HG02981 (cell line): ENCODE data around the gene TACC3.

ENCODE experiments used
- ATAC-seq: cut with Tn5 transposase; IDR thresholded peaks from one replicate; pipeline ENCODE4 v1.9.1; 2021; ENCODE audit warnings: mild to moderate bottlenecking, moderate library complexity; ENCODE audit not compliant: unreplicated experiment

Gene TACC3

DNA sequence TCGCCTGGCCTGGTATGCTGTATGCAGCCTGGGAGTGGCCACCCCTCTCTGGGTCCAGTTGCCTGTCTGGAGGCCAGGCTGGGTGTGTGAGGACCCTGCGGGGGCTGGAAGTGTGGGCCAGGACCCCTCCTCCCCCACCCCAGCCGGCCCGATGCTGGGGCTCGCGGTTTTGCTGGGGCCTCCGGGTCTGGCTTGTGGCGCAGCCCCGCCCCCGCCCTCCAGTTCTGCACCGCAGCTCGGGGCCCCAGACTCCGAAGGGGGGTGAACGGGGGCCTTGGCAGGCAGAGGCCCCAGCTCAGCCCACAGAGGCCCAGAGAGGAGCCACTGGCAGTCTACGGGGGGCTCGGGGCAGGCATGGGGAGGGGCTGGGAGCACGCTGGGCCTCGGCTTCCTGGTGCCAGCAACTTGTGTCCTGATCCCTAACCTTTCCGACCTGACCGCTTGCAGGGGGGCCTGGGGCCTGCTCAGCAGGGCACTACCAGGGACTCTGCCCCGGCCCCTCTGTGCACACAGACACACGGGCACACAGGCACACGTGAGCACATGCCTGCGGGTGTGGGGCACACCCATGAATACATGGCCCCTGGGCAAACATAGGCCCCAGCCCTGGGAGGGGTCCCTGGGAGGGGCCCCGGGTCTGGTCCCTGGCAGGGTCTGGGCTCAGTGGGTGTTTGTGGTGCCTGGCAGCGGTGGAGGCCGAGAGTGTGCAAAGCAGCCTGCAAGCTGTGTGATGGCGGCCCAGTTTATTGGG is 50.4 kb downstream of the TACC3 start:
- no peak for ATAC-seq

DNA sequence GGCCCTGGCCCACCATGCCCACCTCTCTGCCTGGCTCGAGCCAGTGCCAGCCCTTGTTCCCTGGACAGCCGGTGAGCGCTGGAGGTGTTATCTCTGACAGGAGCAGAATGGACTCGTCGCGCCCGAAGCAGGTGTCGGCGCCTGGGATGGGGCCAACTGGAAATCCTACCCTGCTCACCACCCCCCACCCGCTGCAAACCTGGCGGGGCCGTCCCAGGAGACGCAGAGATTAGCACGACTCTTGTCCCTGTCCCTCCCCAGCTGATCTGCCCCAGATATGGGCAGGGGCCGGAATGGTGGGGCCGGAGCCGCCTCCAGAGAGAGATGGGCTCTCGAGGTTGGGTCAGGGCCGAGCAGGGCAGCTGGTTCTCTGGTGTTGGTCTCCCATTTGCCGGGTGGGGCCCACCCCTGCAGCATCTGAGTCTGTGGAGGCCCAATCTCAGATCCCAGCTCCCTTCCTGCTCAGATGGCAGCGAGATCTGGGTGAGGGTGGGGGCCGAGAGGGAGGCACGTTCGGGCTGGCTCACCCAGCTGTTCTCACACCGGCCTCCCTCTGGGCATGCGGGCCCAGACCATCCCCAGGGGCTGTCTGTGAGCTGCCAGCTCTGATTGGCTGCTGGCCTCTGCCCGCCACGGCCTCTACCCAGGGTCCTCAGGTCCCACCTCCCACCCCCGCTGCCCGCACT is 51.7 kb downstream of the TACC3 start:
- no peak for ATAC-seq

DNA sequence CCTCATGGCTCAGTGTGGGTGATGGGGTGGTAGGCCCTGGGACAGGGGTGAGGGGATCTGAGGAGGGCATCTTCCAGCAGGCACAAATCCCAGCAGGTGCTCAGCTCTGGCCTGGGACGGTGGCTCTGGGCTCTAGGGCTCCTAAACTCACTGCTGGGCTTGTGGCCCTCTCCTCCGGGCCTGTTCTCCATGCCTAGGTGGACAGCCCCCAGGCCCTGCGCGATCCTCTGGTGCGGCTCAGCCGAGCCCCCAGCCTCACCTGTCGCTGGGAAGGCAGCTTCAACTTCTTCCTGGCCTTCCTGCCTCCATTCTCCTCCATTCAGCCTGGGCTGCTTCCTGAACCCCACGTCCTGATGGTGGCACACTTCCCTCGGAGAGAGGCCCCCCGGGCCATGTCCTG is 52.4 kb downstream of the TACC3 start:
- no peak for ATAC-seq

DNA sequence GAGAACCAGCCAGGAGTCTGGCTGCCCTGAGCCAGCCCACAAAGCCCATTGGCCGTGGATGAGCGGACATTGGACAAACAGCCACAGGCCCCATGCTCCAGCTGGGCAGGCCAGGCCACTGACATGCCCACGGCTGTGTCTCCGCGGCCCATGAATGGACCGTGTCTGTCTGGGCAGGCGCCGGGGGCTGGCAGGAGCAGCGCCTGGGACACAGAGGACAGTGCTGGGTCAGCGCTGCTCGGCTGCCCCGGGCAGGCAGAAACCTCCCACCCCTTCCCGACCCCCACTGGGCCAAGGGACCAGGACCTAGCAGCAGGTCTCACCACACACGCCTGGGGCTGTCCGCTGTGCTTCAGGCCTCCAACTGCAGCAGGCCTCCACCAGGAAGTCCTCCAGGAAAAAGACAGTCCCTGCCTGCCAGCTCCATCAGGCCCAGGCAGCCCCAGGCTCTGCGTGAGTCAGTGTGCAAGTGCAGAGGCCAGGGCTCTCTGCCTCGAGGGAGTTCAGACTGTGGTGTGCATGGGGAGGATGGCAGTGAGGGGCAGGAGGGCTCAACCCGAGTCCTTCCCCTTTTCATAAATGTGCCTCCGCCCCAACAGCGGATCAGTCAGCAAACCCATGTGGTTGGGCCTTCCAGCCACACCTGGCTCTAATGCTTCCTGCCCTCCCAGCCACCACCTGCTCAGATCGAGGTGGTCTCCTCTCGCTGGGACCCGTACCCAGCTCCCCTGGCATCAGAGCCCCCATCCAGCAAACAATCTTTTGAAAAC is 54.6 kb downstream of the TACC3 start:
- no peak for ATAC-seq

DNA sequence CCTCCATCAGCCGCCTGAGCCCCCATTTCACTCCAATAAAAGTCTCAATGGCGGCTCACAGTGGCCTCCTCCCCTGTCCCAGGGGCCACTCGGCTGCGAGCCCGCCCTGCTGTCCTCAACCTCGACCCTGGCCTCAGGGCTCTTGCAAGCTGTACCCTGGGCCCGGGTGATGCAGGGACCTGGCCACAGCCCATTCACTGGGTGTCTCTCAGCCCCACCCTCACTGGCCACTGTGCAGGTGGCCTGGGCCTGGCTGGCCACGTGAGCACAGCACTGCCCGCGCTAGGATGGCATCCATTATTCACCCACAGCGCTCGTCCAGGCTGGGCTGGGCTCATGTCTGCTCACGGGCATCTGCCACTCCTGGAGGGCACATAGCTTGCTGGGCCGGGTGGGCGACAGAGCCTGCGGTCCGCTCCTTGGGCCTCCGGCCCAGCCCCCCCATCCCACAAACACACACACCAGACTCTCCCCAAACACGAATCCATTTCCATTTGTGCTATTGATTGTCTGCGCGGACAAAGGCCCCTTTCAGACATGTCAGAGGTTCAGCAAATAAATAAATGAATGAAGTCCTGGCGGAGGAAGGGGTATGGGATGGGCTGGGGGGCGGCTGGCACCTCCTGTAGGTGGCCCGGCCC is 55.3 kb downstream of the TACC3 start:
- no peak for ATAC-seq

DNA sequence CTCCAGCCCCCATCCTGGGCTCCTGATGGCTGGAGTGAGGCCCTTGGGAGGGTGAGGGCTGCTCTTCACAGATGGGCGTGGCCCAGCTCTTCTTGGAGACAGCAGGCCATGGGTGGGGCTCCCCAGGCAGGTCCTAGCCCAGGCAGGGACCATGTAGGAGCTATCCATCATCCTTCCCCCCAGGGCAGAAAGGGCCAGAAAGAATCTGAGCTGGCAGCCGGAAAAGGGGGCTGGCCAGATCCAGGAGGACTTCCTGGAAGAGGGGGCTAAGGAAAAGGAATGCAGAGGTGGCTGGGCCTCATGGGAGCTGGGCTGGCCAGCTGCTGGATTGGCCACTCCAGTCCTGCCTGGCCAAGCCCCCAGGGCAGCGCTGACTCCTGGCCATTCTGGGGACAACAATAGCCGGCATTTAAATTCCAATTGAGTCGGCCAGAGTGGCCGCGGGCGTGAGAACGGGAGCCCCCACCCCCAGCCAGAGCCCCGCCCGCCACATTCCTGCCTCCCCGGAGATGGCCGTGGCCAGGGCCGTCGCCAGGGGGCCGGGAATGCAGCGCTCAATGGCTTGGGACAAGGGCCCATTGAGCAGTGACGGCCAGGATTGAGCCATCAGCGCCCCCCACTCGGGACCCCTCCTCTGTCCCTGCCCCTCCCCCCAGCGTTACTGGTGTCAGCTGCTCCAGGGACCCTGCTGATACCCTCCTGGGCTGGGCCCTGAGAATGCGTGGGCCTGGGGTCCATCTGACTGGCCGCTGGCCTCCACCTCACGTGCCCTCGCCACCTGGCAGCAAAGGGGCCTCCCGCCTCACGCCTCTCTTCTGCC is 56.7 kb downstream of the TACC3 start:
- ATAC-seq = no peak

DNA sequence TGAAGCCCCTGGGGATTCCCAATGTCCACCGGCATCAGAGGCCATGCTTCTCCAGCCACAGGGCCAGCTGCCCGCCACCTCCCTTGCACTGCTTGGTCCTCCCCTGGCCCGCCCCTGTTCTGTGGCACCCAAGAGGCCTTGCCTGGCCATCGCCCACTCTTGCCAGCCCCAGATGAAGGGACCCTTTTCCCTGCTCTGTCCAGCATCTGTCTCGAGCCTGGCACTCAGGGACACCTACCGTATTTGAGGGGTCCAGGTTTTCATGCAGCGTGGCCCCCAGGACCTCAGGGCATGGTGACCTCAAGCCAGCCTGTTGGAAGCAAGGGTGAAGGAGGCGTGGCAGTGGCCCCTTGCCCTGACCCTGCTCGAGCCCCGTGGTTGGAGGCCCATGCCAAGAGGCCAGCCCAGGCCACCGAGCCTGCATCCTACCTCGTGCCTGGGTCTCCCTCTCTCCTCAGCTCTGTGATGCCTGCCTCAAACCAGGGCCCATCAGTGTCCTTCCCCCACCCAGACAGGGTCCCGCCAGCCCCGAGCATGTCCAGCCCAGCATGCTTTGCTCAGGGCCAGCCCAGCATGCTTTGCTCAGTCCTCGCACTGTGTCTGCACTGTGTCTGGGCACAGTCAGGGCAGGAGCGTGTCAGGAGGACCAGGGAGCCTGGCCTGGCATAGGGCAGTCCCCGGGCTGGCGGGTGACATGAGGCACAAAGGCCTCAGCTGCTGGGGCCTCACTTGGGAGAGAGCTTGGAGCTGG is 57.5 kb downstream of the TACC3 start:
- ATAC-seq = no peak

DNA sequence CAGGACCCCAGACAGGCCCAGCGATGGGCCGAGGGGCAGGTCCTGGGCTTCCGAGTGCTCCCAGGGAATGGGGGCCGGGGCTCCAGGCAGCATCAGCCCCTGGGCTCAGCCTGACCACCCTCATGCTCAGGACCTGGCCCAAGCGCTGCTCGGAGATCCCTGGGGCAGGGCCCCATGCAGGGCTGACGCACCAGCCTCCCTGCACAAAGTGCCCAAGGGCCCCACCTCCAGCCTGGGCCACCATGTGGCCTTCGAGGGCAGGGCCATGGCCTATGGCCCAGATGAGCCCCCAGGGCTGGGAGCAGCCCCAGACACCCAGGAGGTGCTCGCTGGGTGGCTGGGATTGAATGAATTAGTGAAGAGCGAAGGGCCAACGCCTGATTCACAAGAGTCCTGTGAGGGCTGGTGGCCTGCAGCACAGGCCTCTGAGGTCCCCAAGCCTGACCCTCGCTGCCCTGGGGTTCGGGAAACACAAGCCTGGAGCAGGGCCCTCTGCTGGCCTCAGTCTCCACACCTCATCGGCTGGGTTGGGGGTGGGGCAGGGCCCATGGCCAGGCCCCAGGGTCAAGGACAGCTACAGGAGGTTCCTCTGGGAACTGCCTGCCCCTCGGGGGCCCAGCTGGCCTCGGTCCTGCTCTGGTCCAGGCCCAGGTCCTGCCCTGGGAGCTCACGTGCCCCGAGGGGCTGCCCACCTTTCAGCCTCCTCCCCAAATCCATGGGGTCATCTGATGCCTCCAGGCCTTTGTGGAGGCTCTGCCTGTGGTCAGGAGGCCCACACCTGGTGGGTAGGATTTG is 58.5 kb downstream of the TACC3 start:
- ATAC-seq = no peak

DNA sequence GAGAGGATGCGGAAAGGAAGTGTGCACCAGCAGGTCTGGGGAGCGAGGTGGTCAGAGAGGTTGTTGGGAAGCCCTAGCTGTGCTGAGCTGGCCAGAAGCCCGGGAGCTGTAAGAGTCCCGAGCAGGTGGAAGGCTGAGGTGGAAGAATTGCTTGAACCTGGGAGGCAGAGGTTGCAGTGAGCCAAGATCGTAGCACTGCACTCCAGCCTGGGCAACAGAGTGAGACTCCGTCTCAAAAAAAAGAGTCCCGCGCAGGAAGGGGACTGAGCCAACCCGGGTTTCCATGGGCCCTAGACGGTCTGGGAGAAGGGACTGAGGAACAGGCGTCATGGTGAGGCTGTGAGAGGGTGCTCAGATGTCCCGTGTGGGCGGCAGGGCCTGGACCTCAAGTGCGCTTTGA is 59.1 kb downstream of the TACC3 start:
- ATAC-seq = no peak

DNA sequence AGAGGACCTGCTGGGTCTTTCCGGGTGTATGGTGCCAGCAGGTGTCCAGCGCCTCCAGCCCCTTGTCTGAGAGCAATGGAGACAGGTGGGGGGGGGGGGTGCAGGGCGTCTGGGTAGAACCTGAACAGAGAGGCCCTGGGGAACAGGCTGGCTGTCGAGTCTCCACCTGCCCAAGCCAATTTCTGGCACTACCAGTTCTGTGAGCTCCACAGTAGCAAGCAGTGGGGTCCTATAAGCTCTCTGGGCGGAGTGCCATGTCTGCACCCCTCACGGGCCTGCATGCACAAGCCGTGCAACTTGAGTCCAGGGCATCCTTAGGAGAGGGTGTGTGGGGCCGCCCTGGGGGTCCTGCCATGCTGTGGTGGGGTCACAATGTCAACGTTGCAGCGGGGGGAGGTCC is 61.7 kb downstream of the TACC3 start:
- no peak for ATAC-seq

DNA sequence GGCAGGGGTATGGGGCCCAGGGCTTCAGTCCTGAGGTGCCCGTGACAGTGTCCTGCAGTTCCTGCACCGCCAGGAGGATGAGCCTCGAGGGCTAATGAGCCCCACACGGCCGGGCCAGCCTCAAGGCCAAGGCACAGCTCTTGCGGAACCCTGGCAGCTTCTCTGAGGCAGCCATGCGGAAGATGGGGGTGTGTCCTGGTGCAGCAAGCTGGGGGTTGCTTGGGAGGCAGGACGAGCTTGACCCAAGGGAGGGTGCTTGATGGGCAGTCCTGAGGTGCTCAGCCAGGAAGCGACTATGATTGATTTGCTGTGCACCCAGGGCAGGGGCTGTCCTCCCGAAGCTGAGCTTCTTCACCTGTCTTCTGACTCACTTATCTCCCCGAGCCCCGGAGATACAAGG is 62.6 kb downstream of the TACC3 start:
- ATAC-seq = no peak

DNA sequence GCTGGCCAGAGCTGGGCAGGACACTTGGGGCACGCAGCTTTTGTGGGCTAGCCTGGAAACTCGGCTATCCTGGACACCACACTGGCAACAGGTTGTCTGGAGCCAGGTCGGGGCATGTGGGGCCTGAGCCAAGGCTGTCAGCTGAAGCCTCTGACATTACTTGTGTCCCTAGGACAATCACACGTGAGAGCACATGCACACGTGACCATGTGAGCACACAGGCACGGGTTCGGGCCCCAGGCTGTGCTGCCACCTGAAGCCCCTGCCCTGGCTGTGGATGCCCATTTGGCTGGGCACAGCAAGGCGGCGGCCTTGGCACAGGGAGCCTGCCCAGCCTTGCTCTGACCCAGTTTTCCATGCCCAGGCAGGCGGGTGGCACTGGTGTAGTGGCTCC is 63.1 kb downstream of the TACC3 start:
- ATAC-seq = no peak

DNA sequence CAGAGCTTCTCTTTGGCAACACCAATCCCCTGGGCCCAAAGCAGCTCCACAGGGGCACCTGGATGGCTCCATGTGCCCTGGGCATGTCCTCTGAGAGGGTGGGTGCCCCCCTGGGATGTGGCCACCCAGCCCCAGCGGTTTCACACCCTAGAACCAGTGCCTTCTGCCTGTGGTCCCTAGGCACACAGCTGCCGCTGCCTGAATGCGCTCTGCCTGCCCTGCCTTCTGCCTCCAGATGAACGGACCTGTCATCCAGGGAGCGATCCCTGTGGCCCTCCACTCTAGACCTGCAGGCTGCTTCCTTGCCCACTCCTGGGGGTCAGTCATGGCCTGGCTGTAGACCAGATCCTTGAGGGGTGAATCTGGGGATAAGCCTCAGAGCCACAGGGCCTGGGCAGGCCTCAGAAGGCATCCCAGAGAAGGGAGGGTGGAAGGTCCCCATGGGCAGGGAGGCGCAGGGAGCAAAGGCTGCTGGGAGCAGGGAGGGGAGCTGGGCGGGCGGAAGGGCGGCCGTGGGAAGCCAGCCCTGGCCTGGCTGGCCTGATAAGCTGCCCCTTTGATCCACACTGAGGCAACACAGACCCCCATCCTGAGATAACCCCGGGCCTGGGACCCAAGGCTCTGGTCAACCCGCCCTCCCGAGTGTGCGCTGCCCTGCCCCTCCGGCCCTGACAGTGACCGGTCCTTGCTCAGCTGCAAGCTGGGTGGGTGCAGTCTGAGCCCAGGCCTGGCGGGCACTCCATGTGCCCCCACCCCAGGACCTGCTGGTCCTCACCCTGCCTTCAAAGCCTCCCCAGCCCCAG is 63.7 kb downstream of the TACC3 start:
- ATAC-seq = no peak

DNA sequence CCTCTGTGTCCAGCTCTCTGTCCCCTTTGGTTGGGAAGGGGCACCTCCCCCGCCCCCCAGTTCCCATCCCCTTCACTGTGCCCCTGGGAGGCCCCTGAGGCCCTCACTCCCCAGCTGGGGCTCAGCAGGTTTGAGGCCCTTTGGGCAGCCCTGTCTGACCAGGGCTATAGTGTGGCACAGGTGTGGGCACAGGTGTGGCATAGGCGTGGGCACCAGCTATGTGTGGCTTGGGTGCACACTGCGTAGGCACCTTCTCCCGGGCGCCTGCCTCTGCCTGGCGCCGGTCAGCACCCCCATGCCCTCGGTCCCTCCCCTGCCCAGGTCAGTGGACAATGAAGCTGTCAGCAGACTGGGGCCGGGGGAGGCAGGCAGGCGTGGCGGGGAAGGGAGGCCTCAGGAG is 64.3 kb downstream of the TACC3 start:
- no peak for ATAC-seq

DNA sequence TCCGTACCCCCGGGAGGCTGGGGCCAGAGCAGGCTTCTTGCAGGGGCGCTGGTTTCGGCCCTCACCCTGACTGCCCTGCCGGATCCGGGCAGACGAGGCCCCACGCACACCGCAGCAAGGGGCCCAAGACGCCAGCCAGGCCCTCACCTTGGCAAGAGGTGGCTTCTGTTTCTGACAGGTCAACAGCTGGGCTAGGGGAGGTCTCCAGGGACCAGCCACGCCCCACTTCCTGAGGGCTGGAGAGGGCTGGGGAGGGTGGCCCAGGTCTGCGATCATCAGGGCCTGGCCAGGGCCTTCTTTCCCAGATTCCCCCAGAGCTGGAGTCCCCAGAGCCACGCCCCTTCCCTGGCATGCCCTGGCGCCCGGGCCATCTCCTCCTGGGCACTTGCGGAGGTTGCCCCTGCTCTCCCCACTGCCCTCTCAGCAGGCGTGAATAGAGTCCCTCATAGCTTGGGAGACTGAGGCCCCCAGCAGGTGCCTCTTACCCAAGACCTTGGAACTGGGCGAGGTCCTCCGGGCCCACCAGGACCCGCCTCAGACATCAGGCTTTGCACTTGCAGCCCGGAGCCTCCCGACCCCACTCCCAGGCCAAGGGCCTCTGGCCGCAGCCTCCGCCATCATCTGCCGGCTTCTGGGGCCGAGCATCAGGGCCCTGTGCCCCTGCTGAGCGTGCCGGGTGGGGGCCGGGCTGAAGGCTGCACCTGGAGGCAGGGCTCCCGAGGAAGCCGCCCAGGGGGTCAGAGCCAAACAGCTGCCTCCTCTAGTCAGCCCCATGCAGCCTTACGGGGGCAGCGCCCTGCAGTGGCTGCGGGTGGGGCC is 65.4 kb downstream of the TACC3 start:
- ATAC-seq = no peak

DNA sequence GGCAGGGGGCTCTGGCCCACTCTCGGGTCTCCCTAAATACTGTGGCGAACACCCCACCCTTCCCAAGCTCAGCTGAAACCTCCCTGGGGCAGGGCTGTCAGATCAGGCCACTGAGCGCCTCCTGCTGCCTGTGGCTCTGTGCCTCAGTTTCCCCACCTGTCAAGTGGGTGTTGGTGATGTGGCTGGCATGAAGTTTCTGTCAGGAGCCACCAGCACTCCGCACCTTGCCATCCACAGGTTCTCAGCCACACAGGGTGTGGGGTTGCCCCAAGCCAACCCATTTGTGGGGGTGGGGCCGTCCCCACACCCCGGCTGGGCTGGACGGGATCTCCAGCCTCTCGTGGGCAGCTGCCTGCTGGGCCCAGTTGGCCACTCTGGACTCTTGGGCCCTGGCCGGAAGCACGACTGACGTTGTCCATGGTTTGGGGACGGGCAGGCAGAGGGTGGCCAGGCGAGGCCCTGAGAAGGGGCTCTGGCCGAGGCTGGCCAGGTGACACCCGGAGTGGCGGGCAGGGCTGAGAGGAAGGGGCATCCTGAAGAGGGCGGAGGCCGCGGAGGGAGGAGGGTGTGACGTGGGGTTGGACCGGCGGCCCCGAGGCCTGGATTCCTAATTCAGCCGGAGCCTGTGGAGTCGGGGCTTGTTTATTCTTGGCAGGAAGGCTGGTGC is 66.2 kb downstream of the TACC3 start:
- no peak for ATAC-seq
